HAP-1 (cell line): ENCODE results near the gene ARHGAP11A.
"Not testable (repeated sequence)": the region's sequence is repeated elsewhere in the genome, so short reads cannot be mapped to it uniquely, and the experiment has no call there.

Source experiments
- DNase-seq, 2 experiments: peaks; one replicate each; pipeline ENCODE4 v3.0.0-alpha.2; 2016 to 2020; ENCODE audit warnings: low spot score in 2 of 2
- H3K27me3 ChIP-seq: fragments of 250-450 bp; sonication (Bioruptor Pico); 2 replicates; pipeline ENCODE4 v1.5.1; 2020; ENCODE audit warnings: low read depth, mild to moderate bottlenecking, moderate library complexity
- H3K36me3 ChIP-seq: fragments of 250-450 bp; sonication (Bioruptor Pico); replicated peaks from 2 replicates; pipeline ENCODE4 v1.5.1; 2020; ENCODE audit warnings: mild to moderate bottlenecking
- H3K4me1 ChIP-seq: fragments of 250-450 bp; sonication (Bioruptor Pico); 2 replicates; pipeline ENCODE4 v1.5.1; 2020; ENCODE audit warnings: mild to moderate bottlenecking
- H3K4me3 ChIP-seq: fragments of 250-450 bp; sonication (Bioruptor Pico); 2 replicates; pipeline ENCODE4 v1.5.1; 2020; ENCODE audit warnings: mild to moderate bottlenecking, moderate library complexity
- H3K9me3 ChIP-seq: fragments of 250-450 bp; sonication (Bioruptor Pico); 2 replicates; pipeline ENCODE4 v1.5.1; 2020; ENCODE audit warnings: mild to moderate bottlenecking, moderate library complexity
- in situ Hi-C: fragments of 300-500 bp; cut with MboI; formaldehyde crosslinking; loops from 3 replicates; pipeline ENCODE4 v1.14.3; 2020; ENCODE audit warnings: low sequenced_read_pairs, inconsistent platforms, mixed read lengths

ARHGAP11A gene

GRCh38 chr15:32615051-32615870 is at the start of gene ARHGAP11A:
Gene ARHGAP11A (plus strand): TSS chr15:32615504. CDS start chr15:32616212, 708 bp downstream.
- Histone ChIP-seq H3K4me3 (peak within 1 kb of the TSS; percentile 79), H3K4me1 (peaks cover 11% of the 10 kb centered on the region)
- in situ Hi-C loops, H3K27me3 ChIP-seq, H3K9me3 ChIP-seq, H3K36me3 ChIP-seq: not testable (repeated sequence)
- DNase-seq, result peak; percentile 85 to 92

GRCh38 chr15:32568988-32569387 is 46.3 kb upstream of the ARHGAP11A start:
- H3K27me3 ChIP-seq, H3K4me3 ChIP-seq, DNase-seq, H3K9me3 ChIP-seq, in situ Hi-C loops, H3K36me3 ChIP-seq, H3K4me1 ChIP-seq: not testable (repeated sequence)

- DNase-seq, H3K4me1 ChIP-seq, H3K9me3 ChIP-seq, H3K36me3 ChIP-seq, H3K4me3 ChIP-seq, in situ Hi-C loops, H3K27me3 ChIP-seq: not testable (repeated sequence)
Observed at GRCh38 chr15:32578482-32578881, 36.8 kb upstream of the ARHGAP11A start.

- H3K36me3 ChIP-seq, H3K4me3 ChIP-seq, H3K9me3 ChIP-seq, H3K27me3 ChIP-seq, DNase-seq, H3K4me1 ChIP-seq, in situ Hi-C loops: not testable (repeated sequence)
Observed at GRCh38 chr15:32585844-32586243, 29.5 kb upstream of the ARHGAP11A start.

GRCh38 chr15:32593151-32593550 is 22.2 kb upstream of the ARHGAP11A start, which contains the start of gene GOLGA8N:
Gene GOLGA8N (plus strand): TSS chr15:32593456.
- H3K36me3 ChIP-seq, H3K4me1 ChIP-seq, H3K27me3 ChIP-seq, in situ Hi-C loops, H3K4me3 ChIP-seq, H3K9me3 ChIP-seq: not testable (repeated sequence)
- DNase-seq, result peak in 1 of 2 experiments; percentile 51

GRCh38 chr15:32609518-32609917 is 5.8 kb upstream of the ARHGAP11A start:
- H3K36me3 ChIP-seq, H3K9me3 ChIP-seq, DNase-seq, in situ Hi-C loops, H3K4me3 ChIP-seq, H3K27me3 ChIP-seq, H3K4me1 ChIP-seq: not testable (repeated sequence)

- H3K27me3 ChIP-seq, H3K4me3 ChIP-seq, H3K36me3 ChIP-seq, H3K4me1 ChIP-seq, in situ Hi-C loops, H3K9me3 ChIP-seq: not testable (repeated sequence)
- peak in 1 of 2 experiments; percentile 25 for DNase-seq
Observed at GRCh38 chr15:32610719-32611118, 4.6 kb upstream of the ARHGAP11A start.

- H3K27me3 ChIP-seq, in situ Hi-C loops, H3K9me3 ChIP-seq, DNase-seq, H3K36me3 ChIP-seq: not testable (repeated sequence)
- H3K4me3 ChIP-seq, result peak overlapping the region; percentile 79
- H3K4me1 ChIP-seq, result peaks cover 11% of the 10 kb centered on the region
Observed at GRCh38 chr15:32614712-32615050, 623 bp upstream of the ARHGAP11A start.

GRCh38 chr15:32615871-32616426 is 645 bp downstream of the ARHGAP11A start:
- in situ Hi-C loops, H3K36me3 ChIP-seq, H3K9me3 ChIP-seq, H3K27me3 ChIP-seq: not testable (repeated sequence)
- H3K4me3 ChIP-seq, result peak overlapping the region; percentile 79
- DNase-seq, result peak in 1 of 2 experiments; percentile 36
- H3K4me1 ChIP-seq, result peaks cover 11% of the 10 kb centered on the region

GRCh38 chr15:32636410-32636809 is 21.1 kb downstream of the ARHGAP11A start:
- DNase-seq, result no peak
- Histone ChIP-seq H3K36me3 (peaks cover 76% of the 10 kb centered on the region), H3K9me3 (no peaks in the 10 kb centered on the region), H3K4me3 (no peak overlapping the region), H3K4me1 (no peaks in the 10 kb centered on the region), H3K27me3 (no peaks in the 10 kb centered on the region)
- in situ Hi-C loops, result no loop called here

- H3K36me3 ChIP-seq, result peaks cover 72% of the 10 kb centered on the region
- H3K9me3 ChIP-seq, result no peaks in the 10 kb centered on the region
- H3K27me3 ChIP-seq, result no peaks in the 10 kb centered on the region
- in situ Hi-C loops, result no loop called here
- no peak overlapping the region for H3K4me3 ChIP-seq
- peak in 1 of 2 experiments; percentile 1 for DNase-seq
- no peaks in the 10 kb centered on the region for H3K4me1 ChIP-seq
Observed at GRCh38 chr15:32636908-32637567, 21.7 kb downstream of the ARHGAP11A start.

GRCh38 chr15:32637704-32638103 is 22.4 kb downstream of the ARHGAP11A start:
- in situ Hi-C loops, result no loop called here
- no peak for DNase-seq
- Histone ChIP-seq H3K9me3 (no peaks in the 10 kb centered on the region), H3K4me1 (no peaks in the 10 kb centered on the region), H3K27me3 (no peaks in the 10 kb centered on the region), H3K4me3 (no peak overlapping the region), H3K36me3 (peaks cover 70% of the 10 kb centered on the region)

GRCh38 chr15:32641517-32642059 is 26.3 kb downstream of the ARHGAP11A start, which contains the start of gene SCG5:
Gene SCG5 (plus strand): TSS chr15:32641710. CDS start chr15:32643593, 1,883 bp downstream.
- in situ Hi-C loops, result no loop called here
- no peaks in the 10 kb centered on the region for H3K27me3 ChIP-seq
- H3K4me3 ChIP-seq, result no peak within 1 kb of the TSS
- H3K4me1 ChIP-seq, result no peaks in the 10 kb centered on the region
- DNase-seq, result peak in 1 of 2 experiments; percentile 2
- no peaks in the 10 kb centered on the region for H3K9me3 ChIP-seq
- peaks cover 32% of the 10 kb centered on the region for H3K36me3 ChIP-seq
